ENCODE measurements around the gene WDR82.
A peak's percentile ranks its signal among the peaks of the same experiment; 100 is the strongest.

Gene WDR82

GRCh38 chr3:52236424-52236886 lies 42.0 kb downstream of the WDR82 start:
- DNase-seq: peak; percentile 22 to 61 (median 41)

- DNase-seq: no peak
Observed at GRCh38 chr3:52234516-52235447, 43.7 kb downstream of the WDR82 start.

GRCh38 chr3:52233968-52234367 lies 44.5 kb downstream of the WDR82 start:
- no peak for DNase-seq

GRCh38 chr3:52233108-52233591 lies 45.3 kb downstream of the WDR82 start:
- no peak for DNase-seq

- no peak for DNase-seq
Observed at GRCh38 chr3:52232279-52233107, 46.0 kb downstream of the WDR82 start.

GRCh38 chr3:52231502-52232278 lies 46.8 kb downstream of the WDR82 start:
- DNase-seq: peak; percentile 85 to 95 (median 88)

- no peak for DNase-seq
Observed at GRCh38 chr3:52230889-52231499, 47.5 kb downstream of the WDR82 start.

GRCh38 chr3:52230461-52230860 lies 48.0 kb downstream of the WDR82 start:
- no peak for DNase-seq

- no peak for DNase-seq
Observed at GRCh38 chr3:52229656-52230055, 48.8 kb downstream of the WDR82 start.

- no peak for DNase-seq
Observed at GRCh38 chr3:52228751-52229291, 49.6 kb downstream of the WDR82 start.

GRCh38 chr3:52228266-52228665 lies 50.2 kb downstream of the WDR82 start:
- DNase-seq: no peak

GRCh38 chr3:52227766-52228165 lies 50.7 kb downstream of the WDR82 start:
- no peak for DNase-seq

- DNase-seq: no peak
Observed at GRCh38 chr3:52227117-52227516, 51.3 kb downstream of the WDR82 start.

GRCh38 chr3:52226229-52226817 lies 52.1 kb downstream of the WDR82 start:
- no peak for DNase-seq

GRCh38 chr3:52225452-52226228 lies 52.8 kb downstream of the WDR82 start, which contains the start of gene TLR9:
Gene TLR9 (minus strand): TSS chr3:52225645. CDS start chr3:52225529, 116 bp downstream.
- DNase-seq: peak; percentile 70 to 82 (median 78)

GRCh38 chr3:52223449-52224408 lies 54.7 kb downstream of the WDR82 start:
- DNase-seq: no peak

- DNase-seq: no peak
Observed at GRCh38 chr3:52222319-52223221, 55.9 kb downstream of the WDR82 start.
